Activated CD4-positive, alpha-beta T cell treated with anti-CD3 and anti-CD28 coated beads, Interleukin-10, Interleukin-2, amounts not matched to agents 100 ng/mL and 50 ng/mL, durations not matched to agents 16 hours and 8 hours (primary cell): ENCODE data around the gene ASF1B.
"Not testable (repeated sequence)": the region's sequence is repeated elsewhere in the genome, so short reads cannot be mapped to it uniquely, and the experiment has no call there.

Experiments used
- DNase-seq: peaks from one replicate; pipeline ENCODE4 v3.0.0-alpha.2; 2020

ASF1B gene

GRCh38 chr19:14158276-14159023 lies 22.1 kb upstream of the ASF1B start:
- DNase-seq = no peak

- no peak for DNase-seq
These were observed 20.8 kb upstream of the ASF1B start for GRCh38 chr19:14156971-14157717.

- DNase-seq = no peak
These were observed 19.7 kb upstream of the ASF1B start for GRCh38 chr19:14156122-14156521.

GRCh38 chr19:14155371-14155770 lies 19.0 kb upstream of the ASF1B start:
- DNase-seq = no peak

GRCh38 chr19:14152713-14153112 lies 16.3 kb upstream of the ASF1B start:
- DNase-seq = no peak

GRCh38 chr19:14150770-14151661 lies 14.6 kb upstream of the ASF1B start:
- DNase-seq = no peak

- DNase-seq = no peak
These were observed 13.8 kb upstream of the ASF1B start for GRCh38 chr19:14150041-14150769.

- peak; percentile 62 for DNase-seq
These were observed 13.2 kb upstream of the ASF1B start for GRCh38 chr19:14149509-14149994.

- DNase-seq = no peak
These were observed 12.5 kb upstream of the ASF1B start for GRCh38 chr19:14148751-14149410.

- DNase-seq = peak; percentile 46
These were observed 11.6 kb upstream of the ASF1B start for GRCh38 chr19:14147797-14148605.

- no peak for DNase-seq
These were observed 10.4 kb upstream of the ASF1B start for GRCh38 chr19:14146789-14147216.

- DNase-seq = not testable (repeated sequence)
These were observed 9.8 kb upstream of the ASF1B start for GRCh38 chr19:14146169-14146568.

- no peak for DNase-seq
These were observed 9.0 kb upstream of the ASF1B start for GRCh38 chr19:14145381-14145780.

GRCh38 chr19:14142262-14143190 lies 6.1 kb upstream of the ASF1B start:
- no peak for DNase-seq

GRCh38 chr19:14141041-14141440 lies 4.7 kb upstream of the ASF1B start:
- DNase-seq = no peak

GRCh38 chr19:14139944-14140343 lies 3.6 kb upstream of the ASF1B start:
- no peak for DNase-seq

- no peak for DNase-seq
These were observed 2.3 kb upstream of the ASF1B start for GRCh38 chr19:14138576-14139265.

- DNase-seq = no peak
These were observed 342 bp downstream of the ASF1B start for GRCh38 chr19:14135985-14136508.

- DNase-seq = no peak
These were observed 1.0 kb downstream of the ASF1B start for GRCh38 chr19:14135355-14135754.
